Cardiac muscle cell (in vitro differentiated cells and primary cell): Measurements from ENCODE around the gene FOCAD. TPM values are rescaled to one million over a fixed set of nuclear protein-coding genes. Genes with fewer than 3 reads are reported as not detected.

Experiments
- DNase-seq, 2 donors: peaks; one replicate each; pipeline versions ENCODE4 v3.0.0 to v3.0.0-alpha.2; 2010 to 2017; ENCODE audit warnings: low read depth in 1 of 2, low spot score in 1 of 2
- H3K27ac ChIP-seq: fragments of 200-600 bp; sonication (generic); 2 replicates; pipeline ENCODE4 v1.5.1; 2016
- H3K27me3 ChIP-seq: fragments of 200-600 bp; sonication (generic); 2 replicates; pipeline ENCODE4 v1.6.0; 2016; ENCODE audit warnings: control low read depth
- H3K36me3 ChIP-seq: fragments of 200-600 bp; sonication (generic); 2 replicates; pipeline ENCODE4 v1.5.1; 2016; ENCODE audit warnings: control low read depth
- H3K4me1 ChIP-seq: fragments of 200-600 bp; sonication (generic); 2 replicates; pipeline ENCODE4 v1.8.1; 2017; ENCODE audit warnings: low read depth, mild to moderate bottlenecking, mixed run types
- H3K4me3 ChIP-seq: fragments of 200-600 bp; sonication (generic); 2 replicates; pipeline ENCODE4 v1.5.1; 2016; ENCODE audit warnings: mild to moderate bottlenecking
- H3K9me3 ChIP-seq: fragments of 200-600 bp; sonication (generic); 2 replicates; pipeline ENCODE4 v1.5.1; 2017; ENCODE audit warnings: low read depth, mild to moderate bottlenecking, control low read depth
- CTCF ChIP-seq: IDR thresholded peaks from 2 replicates; pipeline ENCODE4 v1.5.1; 2012; ENCODE audit warnings: low read depth, mild to moderate bottlenecking, low read length
- polyA plus RNA-seq: library from polyadenylated mRNA; unstranded; fragments of >200 nt; fragmentation: Nextera tagmentation; extraction: Ambion mirVana; gene quantifications from 2 replicates; pipeline ENCODE4 v1.2.1, GENCODE V29; 2016
- total RNA-seq: library from RNA; depleted of rRNA; stranded (reverse); fragments of >200 nt; gene quantifications from 2 replicates; pipeline ENCODE4 v1.2.3, GENCODE V29; 2016

Gene FOCAD
- total and polyA plus RNA-seq, 2 experiments from 2014 or later = 32.9 to 57.0 TPM

- H3K9me3 ChIP-seq = no peaks in the 10 kb centered on the region
- H3K4me1 ChIP-seq = peaks cover 23% of the 10 kb centered on the region
- DNase-seq = peak; percentile 1 to 88
- TF ChIP-seq CTCF = no peak
- no peaks in the 10 kb centered on the region for H3K36me3 ChIP-seq
- peak overlapping the region; percentile 40 for H3K4me3 ChIP-seq
- no peaks in the 10 kb centered on the region for H3K27me3 ChIP-seq
- H3K27ac ChIP-seq = no peak overlapping the region
Measured at GRCh38 chr9:20683351-20684034, 566 bp upstream of the FOCAD start.

GRCh38 chr9:20684875-20685696, 1.0 kb downstream of the FOCAD start:
- Histone ChIP-seq H3K27me3 (no peaks in the 10 kb centered on the region), H3K4me3 (peak overlapping the region; percentile 40), H3K27ac (peak overlapping the region; percentile 90), H3K9me3 (no peaks in the 10 kb centered on the region), H3K36me3 (no peaks in the 10 kb centered on the region), H3K4me1 (peaks cover 19% of the 10 kb centered on the region)
- TF ChIP-seq CTCF = no peak
- peak in 1 of 2 donors; percentile 83 for DNase-seq

GRCh38 chr9:20685769-20686168, 1.7 kb downstream of the FOCAD start:
- TF ChIP-seq CTCF = no peak

GRCh38 chr9:20689833-20690232, 5.8 kb downstream of the FOCAD start:
- no peak for TF ChIP-seq CTCF
- H3K4me3 ChIP-seq = no peak overlapping the region

More at GRCh38 chr9:20685769-20686168, 1.7 kb downstream of the FOCAD start:
- Histone ChIP-seq H3K9me3 (no peaks in the 10 kb centered on the region), H3K27me3 (no peaks in the 10 kb centered on the region), H3K36me3 (no peaks in the 10 kb centered on the region), H3K27ac (peak overlapping the region; percentile 90), H3K4me3 (no peak overlapping the region), H3K4me1 (peaks cover 26% of the 10 kb centered on the region)
- no peak for DNase-seq

GRCh38 chr9:20692554-20692953, 8.5 kb downstream of the FOCAD start:
- peak; percentile 33 to 34 for DNase-seq
- no peaks in the 10 kb centered on the region for H3K27me3 ChIP-seq
- peak overlapping the region; percentile 78 for H3K27ac ChIP-seq

More at GRCh38 chr9:20689833-20690232, 5.8 kb downstream of the FOCAD start:
- Histone ChIP-seq H3K27ac (no peak overlapping the region), H3K9me3 (no peaks in the 10 kb centered on the region), H3K4me1 (peaks cover 42% of the 10 kb centered on the region), H3K27me3 (no peaks in the 10 kb centered on the region), H3K36me3 (no peaks in the 10 kb centered on the region)
- DNase-seq = no peak

More at GRCh38 chr9:20692554-20692953, 8.5 kb downstream of the FOCAD start:
- Histone ChIP-seq H3K9me3 (no peaks in the 10 kb centered on the region), H3K4me3 (no peak overlapping the region), H3K4me1 (peaks cover 30% of the 10 kb centered on the region), H3K36me3 (no peaks in the 10 kb centered on the region)
- TF ChIP-seq CTCF = no peak
